ENCODE results near the gene CNN1. TPM values are rescaled to one million over a fixed set of nuclear protein-coding genes. Genes with fewer than 3 reads are reported as not detected.

Gene CNN1
- total and polyA plus RNA-seq, 11 donors, result 68.6 to 979 (median 164) TPM

DNA sequence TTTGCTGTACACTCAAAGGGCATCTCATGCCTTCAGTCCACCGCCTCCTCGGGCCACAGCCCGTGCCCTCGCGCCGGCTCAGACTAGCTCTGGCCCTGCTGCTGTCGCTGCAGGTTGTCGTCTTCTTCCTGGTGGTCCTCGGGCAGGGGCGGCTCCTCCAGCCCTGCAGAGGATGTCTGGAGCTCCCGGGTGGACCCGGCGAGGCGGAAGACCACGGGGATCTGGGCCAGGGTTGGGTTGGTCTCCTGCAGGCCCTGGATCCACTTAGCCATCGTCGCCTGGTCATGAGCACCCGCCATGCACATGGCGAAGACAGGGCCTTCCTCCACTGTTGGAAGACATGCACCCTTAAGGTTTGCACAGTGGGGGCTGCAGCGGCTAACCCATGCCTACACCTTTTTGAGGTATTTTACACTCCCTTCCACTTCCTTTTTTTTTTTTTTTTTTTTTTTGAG, 32.5 kb upstream of the CNN1 start:
- Histone ChIP-seq H3K4me3 (peak overlapping the region; percentile 74 to 100 (median 93)), H3K36me3 (peaks cover 0 to 17% (median 10%) of the 10 kb centered on the region in 9 donors), H3K4me1 (peaks cover 0 to 19% (median 6%) of the 10 kb centered on the region in 12 donors), H3K9me3 (no peaks in the 10 kb centered on the region), H3K27ac (peak overlapping the region in 11 of 12 donors; percentile 1 to 99 (median 95)), H3K27me3 (no peaks in the 10 kb centered on the region)
- ATAC-seq (peak; percentile 8 to 40 (median 23)), DNase-seq (peak in 2 of 5 donors; percentile 25 to 41)
- no peak for TF ChIP-seq POLR2A (IDR thresholded peaks at IDR 0.05)
- TF ChIP-seq, protein P1, sequence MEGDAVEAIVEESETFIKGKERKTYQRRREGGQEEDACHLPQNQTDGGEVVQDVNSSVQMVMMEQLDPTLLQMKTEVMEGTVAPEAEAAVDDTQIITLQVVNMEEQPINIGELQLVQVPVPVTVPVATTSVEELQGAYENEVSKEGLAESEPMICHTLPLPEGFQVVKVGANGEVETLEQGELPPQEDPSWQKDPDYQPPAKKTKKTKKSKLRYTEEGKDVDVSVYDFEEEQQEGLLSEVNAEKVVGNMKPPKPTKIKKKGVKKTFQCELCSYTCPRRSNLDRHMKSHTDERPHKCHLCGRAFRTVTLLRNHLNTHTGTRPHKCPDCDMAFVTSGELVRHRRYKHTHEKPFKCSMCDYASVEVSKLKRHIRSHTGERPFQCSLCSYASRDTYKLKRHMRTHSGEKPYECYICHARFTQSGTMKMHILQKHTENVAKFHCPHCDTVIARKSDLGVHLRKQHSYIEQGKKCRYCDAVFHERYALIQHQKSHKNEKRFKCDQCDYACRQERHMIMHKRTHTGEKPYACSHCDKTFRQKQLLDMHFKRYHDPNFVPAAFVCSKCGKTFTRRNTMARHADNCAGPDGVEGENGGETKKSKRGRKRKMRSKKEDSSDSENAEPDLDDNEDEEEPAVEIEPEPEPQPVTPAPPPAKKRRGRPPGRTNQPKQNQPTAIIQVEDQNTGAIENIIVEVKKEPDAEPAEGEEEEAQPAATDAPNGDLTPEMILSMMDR (IDR thresholded peaks at IDR 0.05), result no peak
- intact Hi-C loops (cut with DNase I), result loop anchor here in 2 of 10 donors (2.0 to 10.0 kb wide), 2 partner anchors 15 to 89 kb away; partner anchors contain the start of gene ZNF627 (in 1 of the 2)
- 29 to 43% (median 29%) methylated on average over 14 to 20 of the region's 20 CpGs for WGBS, 4 donors

DNA sequence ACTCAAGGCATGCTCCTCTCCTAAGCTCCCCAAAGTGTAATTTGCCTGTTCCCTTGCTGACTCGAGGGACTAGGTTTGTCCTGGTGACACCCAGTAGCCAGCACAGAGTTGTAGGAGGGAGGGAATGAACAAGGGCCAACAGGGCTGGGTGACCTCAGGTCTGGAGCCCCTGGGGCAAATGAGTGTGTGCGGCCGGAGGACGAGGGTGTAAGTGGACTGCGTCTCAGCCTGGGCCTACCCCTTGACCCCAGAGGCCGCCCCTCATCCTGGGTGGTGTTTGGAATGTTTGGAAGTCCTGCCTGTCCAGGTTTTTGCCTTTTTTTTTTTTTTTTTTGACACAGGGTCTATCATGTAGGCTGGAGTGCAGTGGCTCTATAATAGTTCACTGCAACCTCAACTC, 31.7 kb upstream of the CNN1 start:
- intact Hi-C loops (cut with DNase I), result loop anchor here in 2 of 10 donors (2.0 to 10.0 kb wide), 2 partner anchors 14 to 88 kb away; partner anchors contain the start of gene ZNF627 (in 1 of the 2)
- WGBS, 4 donors, result 89 to 96% (median 93%) methylated on average over 6 of the region's 6 CpGs

DNA sequence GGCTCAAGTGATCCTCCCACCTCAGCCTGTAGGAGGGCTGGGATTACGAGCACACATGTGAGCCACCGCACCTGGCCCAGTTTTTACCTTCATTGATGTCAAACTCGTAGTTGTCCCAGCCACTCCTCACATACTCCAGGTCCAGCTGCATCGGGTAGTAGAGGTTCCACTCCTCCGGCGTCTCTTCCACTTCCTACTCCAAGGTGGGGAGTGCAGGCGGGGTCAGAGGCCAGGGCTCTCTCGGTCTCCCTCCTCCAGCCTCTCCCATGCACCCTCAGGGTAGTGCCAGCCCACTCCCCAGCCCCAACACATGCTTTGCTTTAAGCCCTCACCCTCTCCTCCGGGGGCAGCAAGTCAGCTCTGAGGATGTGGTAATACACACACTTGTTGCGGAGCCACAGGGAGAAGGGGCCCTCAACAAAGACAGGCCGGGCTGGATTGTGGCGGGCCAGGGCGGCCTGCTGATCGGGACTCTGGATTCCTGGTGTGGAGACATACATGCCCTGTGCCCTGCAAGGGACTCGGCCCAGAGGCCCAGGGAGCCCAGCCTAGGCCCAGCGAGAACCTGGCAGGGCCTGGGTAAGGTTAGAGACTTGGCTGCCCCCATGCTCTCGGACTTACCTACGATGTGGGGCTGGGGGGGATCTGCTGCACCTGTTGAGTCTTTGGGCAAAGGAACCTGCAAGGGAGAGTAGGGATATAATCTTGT, 31.1 kb upstream of the CNN1 start:
- H3K27me3 ChIP-seq, result no peaks in the 10 kb centered on the region
- H3K4me3 ChIP-seq, result no peak overlapping the region
- ATAC-seq (no peak), DNase-seq (no peak)
- TF ChIP-seq POLR2A (IDR thresholded peaks at IDR 0.05), result no peak
- TF ChIP-seq, protein P1 (IDR thresholded peaks at IDR 0.05), result no peak
- H3K27ac ChIP-seq, result no peak overlapping the region
- H3K4me1 ChIP-seq, result peaks cover 0 to 19% (median 6%) of the 10 kb centered on the region in 12 donors
- intact Hi-C loops (cut with DNase I), result loop anchor here in 2 of 10 donors (2.0 to 10.0 kb wide), 2 partner anchors 13 to 87 kb away; partner anchors contain the start of gene ZNF627 (in 1 of the 2)
- H3K36me3 ChIP-seq, result peaks cover 0 to 31% (median 24%) of the 10 kb centered on the region in 9 donors
- no peaks in the 10 kb centered on the region for H3K9me3 ChIP-seq
- WGBS, 4 donors, result 90 to 95% (median 93%) methylated on average over 18 of the region's 18 CpGs

More for the DNA sequence above, 31.7 kb upstream of the CNN1 start:
- peaks cover 0 to 25% (median 19%) of the 10 kb centered on the region in 9 donors for H3K36me3 ChIP-seq
- no peak overlapping the region for H3K4me3 ChIP-seq
- ATAC-seq (no peak), DNase-seq (no peak)
- TF ChIP-seq, protein P1 (IDR thresholded peaks at IDR 0.05), result no peak
- TF ChIP-seq POLR2A (IDR thresholded peaks at IDR 0.05), result no peak
- H3K4me1 ChIP-seq, result peaks cover 0 to 19% (median 6%) of the 10 kb centered on the region in 12 donors
- H3K27ac ChIP-seq, result no peak overlapping the region
- no peaks in the 10 kb centered on the region for H3K9me3 ChIP-seq
- H3K27me3 ChIP-seq, result no peaks in the 10 kb centered on the region

DNA sequence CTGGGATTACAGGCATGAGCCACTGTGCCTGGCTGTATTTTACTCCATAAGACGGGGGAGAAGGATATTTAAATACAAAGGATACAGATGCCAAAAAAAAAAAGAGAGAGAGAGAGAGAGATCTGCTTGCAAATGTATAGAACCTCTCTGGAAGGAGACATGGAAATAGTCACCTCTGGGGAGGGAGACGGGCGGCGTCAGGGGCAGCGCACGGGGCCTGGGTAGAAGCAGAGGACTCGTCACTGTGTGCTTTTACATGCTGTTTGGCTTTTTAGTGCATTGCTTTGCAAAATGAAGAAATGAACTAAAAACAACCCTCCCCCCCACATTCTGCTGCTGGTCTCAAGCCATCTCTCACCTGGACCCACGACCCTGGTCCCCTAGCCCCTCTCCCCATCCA, 28.2 kb upstream of the CNN1 start:
- intact Hi-C loops (cut with DNase I), result no loop called here
- DNase-seq (no peak), ATAC-seq (no peak)
- Histone ChIP-seq H3K9me3 (no peaks in the 10 kb centered on the region), H3K27me3 (no peaks in the 10 kb centered on the region), H3K36me3 (peaks cover 0 to 56% (median 42%) of the 10 kb centered on the region in 9 donors), H3K27ac (no peak overlapping the region), H3K4me1 (peaks cover 0 to 13% (median 5%) of the 10 kb centered on the region in 12 donors), H3K4me3 (no peak overlapping the region)
- 90 to 97% (median 95%) methylated on average over 8 of the region's 8 CpGs for WGBS, 4 donors
- TF ChIP-seq, protein P1 (IDR thresholded peaks at IDR 0.05), result no peak
- TF ChIP-seq POLR2A (IDR thresholded peaks at IDR 0.05), result no peak

Data from heart left ventricle (tissue), 16 donors.